ENCODE data around the gene BTRC.

BTRC gene

GRCh38 chr10:101444058-101444898 is 90.3 kb downstream of the BTRC start:
- peak; percentile 13 for DNase-seq (ENCODE audit: low spot score)

DNA sequence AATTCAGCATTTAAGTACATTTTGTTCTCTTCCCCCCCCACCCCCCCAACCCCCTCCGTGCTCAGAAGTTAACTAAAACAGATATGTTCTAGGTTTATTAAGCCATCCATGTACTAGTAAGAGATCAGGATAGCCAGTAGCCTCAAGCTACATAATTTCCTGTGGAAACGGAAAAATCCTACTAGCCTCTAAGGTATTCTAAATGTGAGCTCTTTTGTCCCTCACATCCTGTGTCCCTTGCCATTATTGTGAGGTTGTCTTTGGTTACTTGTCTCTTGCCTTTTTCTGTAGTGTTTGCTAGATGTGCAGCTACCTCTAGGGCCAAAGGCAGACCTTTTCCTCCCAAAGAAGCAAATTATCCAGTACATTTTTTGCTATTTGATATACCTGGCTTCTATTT is 92.1 kb downstream of the BTRC start:
- no peak for DNase-seq (ENCODE audit: low spot score)

- no peak for DNase-seq (ENCODE audit: low spot score)
These were observed 93.0 kb downstream of the BTRC start for GRCh38 chr10:101446947-101447346.

DNA sequence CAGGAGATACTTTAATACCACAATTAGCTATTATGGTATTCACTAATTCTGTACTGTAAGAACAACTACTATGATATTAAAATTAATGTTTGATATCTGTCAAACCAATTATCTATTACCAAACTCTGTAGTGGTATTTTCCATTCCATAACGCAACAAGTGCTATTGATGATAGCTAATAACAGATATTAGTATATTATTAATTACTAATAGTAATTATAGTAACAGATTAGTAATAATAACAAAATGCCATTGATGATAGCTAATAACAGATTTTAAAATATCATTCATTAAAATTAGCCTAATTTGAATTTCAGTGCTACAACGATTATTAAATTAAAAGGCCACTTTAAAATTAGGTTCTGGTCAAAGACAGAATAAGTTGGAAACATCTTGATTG is 93.5 kb downstream of the BTRC start:
- no peak for DNase-seq (ENCODE audit: low spot score)

DNA sequence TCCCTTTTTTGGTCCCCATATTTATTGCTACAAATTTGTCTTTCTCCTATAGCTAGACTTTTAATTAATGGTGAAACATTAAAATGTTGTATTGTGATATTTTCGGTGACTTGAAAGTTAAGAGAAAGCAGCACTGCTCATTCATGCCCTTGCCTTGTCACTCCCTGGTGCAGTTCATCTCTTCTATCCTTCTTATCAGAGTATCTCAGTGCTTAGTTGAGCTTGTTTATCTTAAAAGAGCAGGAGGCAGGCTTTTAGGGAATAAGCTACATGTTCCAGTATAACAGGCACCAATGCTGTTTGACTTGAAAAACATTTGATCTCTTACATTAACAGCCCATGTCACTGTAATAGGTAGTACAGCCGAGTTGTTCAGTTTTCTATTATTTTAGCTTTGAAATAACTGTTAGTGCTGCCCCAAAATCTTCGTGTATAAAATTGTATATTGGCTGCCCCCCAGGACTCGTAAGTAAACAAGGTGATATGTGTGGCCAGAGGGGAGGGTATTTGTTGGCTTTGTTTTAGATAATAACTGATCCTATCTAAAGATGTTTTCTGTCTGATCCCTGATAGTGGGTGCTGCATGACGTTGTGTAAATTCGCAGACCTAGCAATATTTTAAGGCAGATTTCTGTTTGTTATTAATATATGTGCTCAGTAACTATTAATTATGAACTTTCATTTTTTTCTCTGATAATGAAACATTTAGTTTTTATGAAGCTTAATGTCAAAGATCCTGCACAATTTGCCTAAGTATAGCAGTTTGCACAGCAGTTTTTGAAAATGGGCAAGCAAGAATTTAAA is 96.5 kb downstream of the BTRC start:
- DNase-seq (ENCODE audit: low spot score) = no peak

DNA sequence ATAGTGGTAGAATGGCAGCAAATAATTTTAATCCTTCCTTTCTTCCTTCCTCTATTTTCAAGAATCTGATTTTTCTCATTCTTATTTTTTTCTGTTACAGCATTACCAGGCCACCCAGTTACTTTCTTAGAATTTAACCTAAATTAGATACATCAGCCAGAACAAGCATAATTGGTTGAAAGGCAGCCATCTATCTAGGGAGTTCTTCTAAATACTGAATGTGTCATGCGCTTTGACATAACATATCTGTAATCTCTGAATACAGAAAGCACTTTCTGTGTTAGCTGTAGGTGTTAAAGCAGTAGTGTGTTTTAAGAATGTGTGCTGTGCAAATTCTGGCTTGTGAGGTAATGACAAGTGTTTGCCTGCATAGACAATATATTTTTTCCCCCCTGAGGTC is 97.3 kb downstream of the BTRC start:
- DNase-seq (ENCODE audit: low spot score) = no peak

GRCh38 chr10:101451667-101452069 is 97.7 kb downstream of the BTRC start:
- DNase-seq (ENCODE audit: low spot score) = no peak

GRCh38 chr10:101452176-101452575 is 98.2 kb downstream of the BTRC start:
- DNase-seq (ENCODE audit: low spot score) = no peak

GRCh38 chr10:101452593-101452992 is 98.6 kb downstream of the BTRC start:
- no peak for DNase-seq (ENCODE audit: low spot score)

GRCh38 chr10:101453318-101453717 is 99.4 kb downstream of the BTRC start:
- DNase-seq (ENCODE audit: low spot score) = no peak

DNA sequence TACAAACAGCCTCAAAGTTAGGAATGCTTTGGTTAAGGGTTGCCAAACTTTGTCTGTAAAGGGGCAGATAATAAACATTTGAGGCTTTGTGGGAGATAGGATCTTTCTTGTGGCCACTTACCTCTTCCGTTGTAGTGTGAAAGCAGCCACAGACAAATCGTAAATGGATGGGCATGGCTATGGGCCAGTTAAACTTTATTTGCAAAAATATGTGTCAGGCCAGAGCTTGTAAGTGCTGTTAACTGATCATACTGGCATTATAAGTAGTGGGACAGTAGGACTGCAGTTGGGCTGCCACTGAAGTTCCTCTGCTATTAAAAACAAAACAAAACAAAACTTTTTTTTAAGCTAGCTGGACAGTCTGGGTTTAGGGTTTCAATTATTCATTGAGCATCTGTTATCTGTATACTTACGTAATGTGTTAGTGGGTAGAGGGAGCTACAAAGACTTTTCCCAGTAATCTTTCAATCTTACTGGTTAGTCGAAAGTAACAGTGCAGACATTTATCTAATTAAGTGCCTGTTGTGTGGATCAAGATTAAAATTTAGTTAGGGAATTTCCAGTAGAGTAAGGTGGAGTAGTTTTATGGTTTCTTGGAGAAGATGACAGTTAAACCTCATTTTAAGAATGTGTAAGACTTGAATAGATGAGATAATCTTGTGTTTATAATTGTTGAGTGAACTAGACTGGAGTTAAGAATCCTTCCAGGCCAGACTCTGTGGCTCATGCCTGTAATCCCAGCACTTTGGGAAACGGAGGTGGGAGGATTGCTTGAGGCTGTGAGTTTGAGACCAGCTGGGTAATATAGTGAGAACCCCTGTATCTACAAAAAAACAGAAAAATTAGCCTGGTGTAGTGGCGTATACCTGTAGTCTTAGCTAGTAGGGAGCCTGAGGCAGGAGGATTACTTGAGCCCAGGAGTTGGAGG is 100.1 kb downstream of the BTRC start:
- DNase-seq (ENCODE audit: low spot score) = no peak

- DNase-seq (ENCODE audit: low spot score) = no peak
These were observed 104.9 kb downstream of the BTRC start for GRCh38 chr10:101458869-101459268.

DNA sequence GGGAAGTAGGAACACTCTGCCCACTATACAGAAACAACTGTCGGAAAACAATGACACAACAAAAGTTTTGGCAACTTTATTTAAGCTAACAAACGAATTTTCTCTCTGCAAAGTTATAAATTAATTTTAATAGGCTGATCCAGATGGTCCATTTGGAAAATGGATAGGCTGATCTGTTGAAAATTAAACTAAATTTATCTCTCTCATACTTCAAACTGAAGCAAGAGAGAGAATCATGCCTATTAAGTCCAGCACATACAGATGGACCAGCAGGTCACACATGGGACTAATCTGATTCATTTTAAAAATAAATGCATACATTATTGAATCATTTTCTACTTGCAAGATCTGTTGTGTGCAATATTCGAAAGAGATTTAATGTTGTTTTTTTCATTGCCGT is 110.1 kb downstream of the BTRC start:
- DNase-seq (ENCODE audit: low spot score) = no peak

- no peak for DNase-seq (ENCODE audit: low spot score)
These were observed 110.6 kb downstream of the BTRC start for GRCh38 chr10:101464599-101464998.

DNA sequence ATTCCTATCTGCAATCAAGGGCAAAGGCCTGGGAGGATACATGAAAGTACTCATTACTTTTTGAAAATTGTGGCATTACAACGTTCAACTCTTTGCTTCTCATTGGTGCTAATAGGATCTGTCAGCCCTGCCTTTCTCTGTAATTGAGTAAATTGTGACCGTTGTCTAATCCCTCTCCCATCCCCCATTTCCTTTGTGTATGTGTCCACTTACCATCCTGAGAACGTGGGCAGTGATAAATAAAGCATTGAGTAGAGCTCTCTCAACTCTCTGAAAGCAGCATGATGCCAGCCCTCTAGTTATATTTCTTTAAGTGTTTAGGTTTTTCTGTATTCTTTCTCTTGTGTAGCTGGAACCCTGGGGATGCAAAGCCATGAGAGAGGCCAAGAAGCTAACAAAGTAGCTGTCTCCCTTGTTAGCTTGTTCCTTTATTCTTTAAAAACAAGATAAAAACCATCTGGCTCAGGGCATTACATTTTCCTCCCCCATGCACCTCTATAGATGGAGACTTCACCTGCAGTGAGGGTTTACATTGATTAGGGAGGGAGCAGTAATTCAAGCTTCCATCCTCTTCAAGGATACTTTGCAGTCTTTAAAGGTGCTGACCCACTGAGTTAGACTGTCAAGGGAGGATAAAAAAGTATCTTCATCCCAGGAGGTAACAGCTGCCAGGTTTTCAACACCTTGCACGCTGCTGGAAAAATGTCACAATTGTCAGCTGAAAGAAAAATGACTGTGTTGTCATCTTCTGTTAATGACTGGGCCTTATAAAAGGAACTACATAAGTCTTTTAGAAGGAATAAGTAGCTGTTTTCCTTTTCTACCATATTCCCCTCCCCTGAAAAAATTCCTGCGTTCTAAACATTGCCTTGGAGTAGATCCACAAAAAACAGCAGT is 112.3 kb downstream of the BTRC start:
- no peak for DNase-seq (ENCODE audit: low spot score)

DNA sequence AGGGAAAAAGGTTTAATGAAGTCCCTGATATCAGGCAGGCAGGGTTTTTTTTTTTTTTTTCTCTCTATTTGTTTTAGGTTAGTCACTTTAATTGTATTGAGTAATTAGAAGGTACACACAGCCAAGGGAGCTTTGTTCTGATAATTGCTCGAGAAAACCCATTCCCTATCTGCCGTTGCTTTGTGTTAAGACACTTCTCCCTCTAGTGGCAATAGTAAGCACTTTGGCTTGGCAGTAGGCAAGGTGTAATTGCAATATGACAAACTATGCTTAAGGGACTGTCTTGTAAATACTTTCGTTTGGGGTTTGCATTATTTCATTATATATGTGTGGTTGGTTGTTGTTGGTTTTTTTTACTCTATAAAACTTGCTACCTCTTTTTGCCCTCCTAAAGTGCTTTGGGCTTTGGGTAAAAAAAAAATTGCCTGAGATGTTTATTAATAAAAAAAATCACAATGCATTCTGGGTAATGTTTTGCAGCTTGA is 113.4 kb downstream of the BTRC start:
- DNase-seq (ENCODE audit: low spot score) = peak; percentile 72

DNA sequence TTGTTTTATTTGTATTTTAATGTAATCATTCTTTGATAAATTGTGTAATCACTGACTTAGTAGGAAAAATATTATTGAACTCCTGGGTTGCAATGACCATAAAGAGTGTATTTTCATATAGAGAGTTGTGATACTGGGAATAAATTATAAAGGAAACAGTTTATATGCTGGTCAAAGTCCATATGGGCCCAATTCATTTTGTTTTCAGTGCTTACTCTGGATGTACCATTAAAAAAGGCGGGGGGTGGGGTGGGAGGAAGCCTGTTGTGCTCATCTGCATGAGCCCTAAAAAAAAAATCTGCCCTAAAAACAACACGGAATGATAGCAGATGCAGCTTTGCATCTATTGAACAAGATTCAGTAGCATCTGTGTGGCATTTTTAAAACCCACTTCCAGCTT is 114.2 kb downstream of the BTRC start:
- DNase-seq (ENCODE audit: low spot score) = no peak

- no peak for DNase-seq (ENCODE audit: low spot score)
These were observed 122.4 kb downstream of the BTRC start for GRCh38 chr10:101476383-101476782.

DNA sequence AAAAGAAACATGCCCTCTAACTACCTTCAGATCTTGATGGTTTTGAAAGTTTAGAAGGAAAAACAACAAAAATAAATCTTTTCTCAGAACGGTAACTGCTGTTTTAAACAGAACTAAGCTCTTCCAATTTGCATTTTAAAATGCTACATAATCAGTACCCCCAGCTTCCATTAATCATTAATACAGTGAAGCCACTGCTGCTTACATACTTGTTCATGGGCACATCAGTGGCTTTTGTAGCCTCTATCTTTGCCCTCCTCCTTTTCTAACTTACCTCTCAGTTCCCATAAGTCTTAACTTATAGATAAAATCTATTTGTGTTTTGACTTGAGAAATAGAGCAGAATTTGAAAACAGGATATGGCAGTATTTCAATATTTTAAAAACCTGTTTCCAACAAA is 125.0 kb downstream of the BTRC start:
- DNase-seq (ENCODE audit: low spot score) = no peak

GRCh38 chr10:101481256-101481655 is 127.3 kb downstream of the BTRC start:
- DNase-seq (ENCODE audit: low spot score) = no peak

DNA sequence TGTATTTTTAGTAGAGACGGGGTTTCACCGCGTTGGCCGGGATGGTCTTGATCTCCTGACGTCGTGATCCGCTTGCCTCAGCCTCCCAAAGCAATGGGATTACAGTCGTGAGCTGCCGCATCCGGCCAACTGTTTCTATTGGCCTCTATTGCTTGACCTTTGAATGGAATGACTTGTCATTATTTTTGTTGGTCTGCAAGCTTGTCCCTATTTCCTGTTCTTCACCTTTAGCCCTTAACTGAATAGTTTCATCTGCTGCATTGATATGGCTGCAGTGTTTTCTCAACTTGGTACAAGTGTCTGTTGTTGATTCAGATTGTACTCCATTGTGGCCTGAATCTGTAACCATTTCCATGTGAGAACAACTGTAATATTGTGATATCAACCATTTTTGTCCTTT is 128.6 kb downstream of the BTRC start:
- no peak for DNase-seq (ENCODE audit: low spot score)

Data from germinal center (tissue), 1 donor.